Neuronal stem cell (in vitro differentiated cells): ENCODE data around the gene DCAF8L1. TPM values are rescaled to one million over a fixed set of nuclear protein-coding genes. Genes with fewer than 3 reads are reported as not detected.

Source experiments
- DNase-seq: peaks from one replicate; pipeline ENCODE4 v3.0.0-alpha.2; 2013; ENCODE audit warnings: low spot score
- H2AFZ ChIP-seq: one replicate; pipeline ENCODE4 v1.6.1; 2013; ENCODE audit warnings: mild to moderate bottlenecking, low read length, inconsistent platforms
- H2AK5ac ChIP-seq: 2 replicates; pipeline ENCODE4 v1.6.1; 2013; ENCODE audit warnings: low read depth, mild to moderate bottlenecking, inconsistent platforms, low read length, moderate library complexity, mixed read lengths
- H2BK120ac ChIP-seq: 2 replicates; pipeline ENCODE4 v1.6.1; 2013; ENCODE audit warnings: low read depth, mild to moderate bottlenecking, inconsistent platforms, low read length, moderate library complexity, mixed read lengths
- H2BK12ac ChIP-seq: one replicate; pipeline ENCODE4 v1.6.1; 2013; ENCODE audit warnings: low read length, inconsistent platforms
- H2BK15ac ChIP-seq: 2 replicates; pipeline ENCODE4 v1.6.1; 2013; ENCODE audit warnings: mild to moderate bottlenecking, low read length, inconsistent platforms, mixed read lengths
- H2BK5ac ChIP-seq: one replicate; pipeline ENCODE4 v1.6.1; 2013; ENCODE audit warnings: inconsistent platforms, mild to moderate bottlenecking, low read length, moderate library complexity
- H3K14ac ChIP-seq: one replicate; pipeline ENCODE4 v1.6.1; 2013; ENCODE audit warnings: low read length, inconsistent platforms
- H3K18ac ChIP-seq: 2 replicates; pipeline ENCODE4 v1.6.1; 2013; ENCODE audit warnings: low read length, inconsistent platforms
- H3K23ac ChIP-seq: 2 replicates; pipeline ENCODE4 v1.6.1; 2013; ENCODE audit warnings: low read depth, mild to moderate bottlenecking, mixed read lengths, low read length, inconsistent platforms; ENCODE audit not compliant: poor library complexity
- H3K27ac ChIP-seq: replicated peaks from 3 replicates; pipeline ENCODE4 v1.5.1; 2013; ENCODE audit warnings: low read length, inconsistent platforms
- H3K27me3 ChIP-seq, 3 experiments: 2 replicates each; pipeline ENCODE4 v1.6.1; 2013; ENCODE audit warnings: low read length in 3 of 3, mild to moderate bottlenecking in 2 of 3, inconsistent platforms in 1 of 3, low read depth in 1 of 3, mixed read lengths in 1 of 3, moderate library complexity in 1 of 3; ENCODE audit not compliant: control insufficient read depth in 3 of 3, insufficient read depth in 3 of 3
- H3K36me3 ChIP-seq, 2 donors: replicated peaks in 1 of 2; 2 replicates each; pipeline ENCODE4 v1.6.1; 2013; ENCODE audit warnings: low read length in 2 of 2; ENCODE audit not compliant: control insufficient read depth in 2 of 2, insufficient read depth in 2 of 2
- H3K4ac ChIP-seq: 2 replicates; pipeline ENCODE4 v1.6.1; 2013; ENCODE audit warnings: inconsistent platforms, mild to moderate bottlenecking, low read length, moderate library complexity
- H3K4me1 ChIP-seq, 2 donors: 1 replicate in 1 of 2; 2 replicates in 1 of 2; pipeline ENCODE4 v1.6.1; 2013; ENCODE audit warnings: low read length in 2 of 2, low read depth in 1 of 2; ENCODE audit not compliant: control insufficient read depth in 2 of 2, insufficient read depth in 1 of 2
- H3K4me2 ChIP-seq: one replicate; pipeline ENCODE4 v1.6.1; 2013; ENCODE audit warnings: mild to moderate bottlenecking, low read length, inconsistent platforms; ENCODE audit not compliant: insufficient read depth, poor library complexity, severe bottlenecking
- H3K4me3 ChIP-seq, 2 donors: 2 replicates each; pipeline ENCODE4 v1.5.1; 2013; ENCODE audit warnings: low read length in 2 of 2, mild to moderate bottlenecking in 2 of 2, inconsistent platforms in 1 of 2, moderate library complexity in 1 of 2
- H3K79me1 ChIP-seq: one replicate; pipeline ENCODE4 v1.6.1; 2013; ENCODE audit warnings: low read depth, mild to moderate bottlenecking, inconsistent platforms, low read length, moderate library complexity
- H3K9ac ChIP-seq: one replicate; pipeline ENCODE4 v1.6.1; 2013; ENCODE audit warnings: mild to moderate bottlenecking, low read depth, low read length, inconsistent platforms; ENCODE audit not compliant: poor library complexity
- H3K9me3 ChIP-seq, 2 donors: replicated peaks in 1 of 2; 2 replicates each; pipeline versions ENCODE3 to v1.6.1; 2013; ENCODE audit warnings: low read length in 2 of 2, mild to moderate bottlenecking in 2 of 2, inconsistent platforms in 1 of 2, low read depth in 1 of 2, mixed read lengths in 1 of 2, moderate library complexity in 1 of 2; ENCODE audit not compliant: control insufficient read depth in 2 of 2, insufficient read depth in 1 of 2
- H4K8ac ChIP-seq: one replicate; pipeline ENCODE4 v1.6.1; 2013; ENCODE audit warnings: low read depth, mild to moderate bottlenecking, inconsistent platforms, low read length, moderate library complexity
- H4K91ac ChIP-seq: one replicate; pipeline ENCODE4 v1.6.1; 2013; ENCODE audit warnings: low read length, low read depth, mild to moderate bottlenecking, inconsistent platforms; ENCODE audit not compliant: poor library complexity
- WGBS, 2 donors: extraction: QIAGEN DNeasy Blood & Tissue Kit; methylation state at CpG; one replicate each; pipeline ENCODE4 v1.1.7; 2013; ENCODE audit warnings: missing lambda C conversion rate in 2 of 2, mixed read lengths in 1 of 2; ENCODE audit not compliant: insufficient read length in 2 of 2, insufficient replicate concordance in 1 of 2; ENCODE audit errors: extremely low coverage in 2 of 2; 5-methylcytosine and 5-hydroxymethylcytosine counted together
- polyA plus RNA-seq, 2 experiments: library from polyadenylated mRNA; stranded (reverse); fragments of 200-250 nt; gene quantifications; one replicate each; pipeline ENCODE4 v1.2.3, GENCODE V29; 2013

DCAF8L1 gene
- polyA plus RNA-seq (2013, experiment 1 of 2) = not detected
- not detected for polyA plus RNA-seq (2013, experiment 2 of 2)

DNA sequence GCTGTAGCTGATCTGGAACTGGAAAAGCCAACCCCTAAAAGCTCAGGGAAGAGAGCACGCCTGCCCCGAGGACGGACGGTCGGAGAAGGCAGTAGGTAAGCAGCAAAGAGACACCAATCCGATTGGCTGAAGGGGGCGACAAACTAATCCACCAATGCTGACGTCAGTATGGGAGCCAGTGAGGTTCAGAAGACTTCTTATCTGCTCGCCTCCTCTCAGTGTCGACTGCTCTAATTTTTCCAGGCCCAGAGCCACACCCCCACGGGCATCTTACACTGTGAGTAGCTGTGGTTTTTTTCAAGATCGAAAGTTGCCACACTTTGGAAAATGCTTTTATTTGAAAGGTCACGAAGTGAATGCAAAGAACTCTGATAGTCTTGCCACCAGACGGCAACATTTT, at the start of gene DCAF8L1:
Gene DCAF8L1, minus strand, starts transcription at position 101 of the 400 bp plus-strand sequence. CDS start 115 bp downstream, outside the sequence.
- Histone ChIP-seq H3K4ac (no peak within 1 kb of the TSS), H4K91ac (no peak within 1 kb of the TSS), H3K4me3 (no peak within 1 kb of the TSS), H3K4me2 (no peak within 1 kb of the TSS), H3K36me3 (no peaks in the 10 kb centered on the region), H2AFZ (no peak within 1 kb of the TSS), H3K23ac (no peak within 1 kb of the TSS), H3K27me3 (no peaks in the 10 kb centered on the region), H2BK15ac (no peak within 1 kb of the TSS), H2BK120ac (no peak within 1 kb of the TSS), H3K4me1 (no peaks in the 10 kb centered on the region), H3K79me1 (no peaks in the 10 kb centered on the region), H4K8ac (no peak within 1 kb of the TSS), H3K9me3 (no peaks in the 10 kb centered on the region), H2BK12ac (no peak within 1 kb of the TSS), H2AK5ac (no peak within 1 kb of the TSS), H3K27ac (no peak within 1 kb of the TSS), H3K9ac (no peak within 1 kb of the TSS), H3K18ac (no peak within 1 kb of the TSS), H3K14ac (no peak within 1 kb of the TSS), H2BK5ac (no peak within 1 kb of the TSS)
- no CpG with 5 or more reads among the region's 14 CpGs for WGBS, 2 donors
- no peak for DNase-seq

DNA sequence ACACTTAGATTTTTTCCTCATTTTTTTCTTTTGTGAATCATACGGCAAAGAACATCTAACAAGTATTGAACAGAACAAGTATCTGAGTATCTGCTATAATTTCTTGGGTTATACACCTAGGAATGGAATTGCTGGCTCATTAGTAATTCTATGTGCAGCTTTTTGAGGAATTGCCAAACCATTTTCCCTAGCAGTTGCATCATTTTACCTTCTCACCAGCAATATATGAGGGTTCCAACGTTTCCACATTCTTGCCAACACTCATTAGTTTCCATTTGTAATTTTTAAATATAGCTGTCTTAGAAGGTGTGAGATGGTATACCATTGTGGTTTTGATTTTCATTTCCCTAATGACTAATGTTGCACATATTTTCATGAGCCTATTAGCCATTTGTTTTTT, 41.1 kb upstream of the DCAF8L1 start:
- Histone ChIP-seq H3K27me3 (no peaks in the 10 kb centered on the region), H3K79me1 (no peaks in the 10 kb centered on the region)

DNA sequence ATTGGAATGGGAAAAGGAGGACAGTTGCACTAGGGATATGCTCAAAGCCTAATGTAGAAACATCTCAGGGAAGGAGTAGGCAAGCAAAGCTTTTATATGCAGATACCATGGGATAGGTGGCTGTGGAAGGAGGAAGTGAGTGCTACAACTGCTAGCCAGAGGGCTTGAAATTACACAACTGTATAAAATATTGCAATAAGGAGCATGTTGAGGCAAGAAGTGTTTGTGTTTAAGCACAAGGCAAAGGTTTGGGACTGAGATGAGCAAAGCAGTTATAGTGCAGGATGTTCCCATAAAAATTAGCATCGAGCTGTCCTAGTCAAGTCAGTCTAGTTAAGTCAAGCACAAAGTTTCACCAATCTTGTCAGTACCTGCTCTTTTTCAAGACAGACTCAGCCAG, 35.6 kb upstream of the DCAF8L1 start:
- Histone ChIP-seq H3K79me1 (no peaks in the 10 kb centered on the region), H2BK12ac (no peak overlapping the region), H4K91ac (no peak overlapping the region), H3K9me3 (no peaks in the 10 kb centered on the region), H2BK15ac (no peak overlapping the region), H3K14ac (no peak overlapping the region), H3K27me3 (no peaks in the 10 kb centered on the region), H3K4me1 (no peaks in the 10 kb centered on the region), H2BK5ac (no peak overlapping the region), H2BK120ac (no peak overlapping the region), H2AFZ (no peak overlapping the region), H4K8ac (no peak overlapping the region), H3K9ac (no peak overlapping the region), H3K23ac (no peak overlapping the region), H3K4ac (no peak overlapping the region), H3K36me3 (no peaks in the 10 kb centered on the region), H3K4me2 (no peak overlapping the region), H2AK5ac (no peak overlapping the region), H3K27ac (no peak overlapping the region), H3K4me3 (no peak overlapping the region), H3K18ac (no peak overlapping the region)
- DNase-seq = no peak
- no CpG with 5 or more reads among the region's 1 CpG for WGBS, 2 donors

More for the DNA sequence above, 41.1 kb upstream of the DCAF8L1 start:
- no peak overlapping the region for H3K4me3 ChIP-seq
- H2BK15ac ChIP-seq = no peak overlapping the region
- no peak overlapping the region for H2BK120ac ChIP-seq
- no peak overlapping the region for H4K91ac ChIP-seq
- no peak overlapping the region for H3K27ac ChIP-seq
- H2BK12ac ChIP-seq = no peak overlapping the region
- H2AK5ac ChIP-seq = no peak overlapping the region
- H3K4me2 ChIP-seq = no peak overlapping the region
- no CpG with 5 or more reads among the region's 2 CpGs for WGBS, 2 donors
- H4K8ac ChIP-seq = no peak overlapping the region
- H3K18ac ChIP-seq = no peak overlapping the region
- no peak overlapping the region for H3K14ac ChIP-seq
- no peak for DNase-seq
- H3K23ac ChIP-seq = no peak overlapping the region
- H2BK5ac ChIP-seq = no peak overlapping the region
- no peak overlapping the region for H3K4ac ChIP-seq
- no peak overlapping the region for H2AFZ ChIP-seq
- no peak overlapping the region for H3K9ac ChIP-seq
- H3K9me3 ChIP-seq = no peaks in the 10 kb centered on the region
- no peaks in the 10 kb centered on the region for H3K4me1 ChIP-seq
- no peaks in the 10 kb centered on the region for H3K36me3 ChIP-seq

DNA sequence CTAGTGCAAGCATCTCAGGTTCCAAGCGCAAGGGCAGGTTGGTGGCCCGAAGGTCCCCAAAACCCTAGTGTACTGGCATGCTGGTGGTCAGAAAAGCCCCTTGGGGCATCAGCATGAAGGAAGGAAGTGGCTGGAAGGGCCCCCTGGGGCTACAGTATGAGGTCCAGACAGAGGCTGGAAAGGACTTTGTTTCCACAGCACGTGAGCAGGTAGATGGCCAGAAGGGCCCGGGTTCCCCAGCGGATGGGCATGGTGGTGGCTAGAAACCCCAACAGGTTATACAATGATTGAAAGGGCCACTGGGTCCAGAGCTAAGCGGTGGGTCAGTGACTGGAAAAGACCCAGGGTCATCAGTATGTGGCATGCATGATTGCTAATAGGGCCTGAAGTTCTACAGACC, 34.7 kb upstream of the DCAF8L1 start:
- WGBS, 2 donors = no CpG with 5 or more reads among the region's 6 CpGs
- H3K4me1 ChIP-seq = no peaks in the 10 kb centered on the region
- H3K4me3 ChIP-seq = no peak overlapping the region

More for the DNA sequence above, 34.7 kb upstream of the DCAF8L1 start:
- H2BK12ac ChIP-seq = no peak overlapping the region
- no peak overlapping the region for H3K4ac ChIP-seq
- no peak overlapping the region for H3K18ac ChIP-seq
- H3K23ac ChIP-seq = no peak overlapping the region
- H4K8ac ChIP-seq = no peak overlapping the region
- no peak overlapping the region for H2BK15ac ChIP-seq
- H3K36me3 ChIP-seq = no peaks in the 10 kb centered on the region
- no peak overlapping the region for H3K4me2 ChIP-seq
- no peak overlapping the region for H2BK120ac ChIP-seq
- DNase-seq = no peak
- no peak overlapping the region for H4K91ac ChIP-seq
- peak overlapping the region; percentile 44 for H3K9ac ChIP-seq
- no peak overlapping the region for H2AFZ ChIP-seq
- H3K27me3 ChIP-seq = no peaks in the 10 kb centered on the region
- H3K27ac ChIP-seq = no peak overlapping the region
- H2AK5ac ChIP-seq = no peak overlapping the region
- H3K14ac ChIP-seq = no peak overlapping the region
- H3K79me1 ChIP-seq = no peaks in the 10 kb centered on the region
- no peaks in the 10 kb centered on the region for H3K9me3 ChIP-seq
- H2BK5ac ChIP-seq = no peak overlapping the region
